Stimulated activated CD4-positive, alpha-beta T cell treated with anti-CD3 and anti-CD28 coated beads, Interleukin-1b, Interleukin-23, amount 100 ng/mL, for 24 hours (primary cell): Measurements from ENCODE around the gene ABHD12.
"Not testable (repeated sequence)": the region's sequence is repeated elsewhere in the genome, so short reads cannot be mapped to it uniquely, and the experiment has no call there.

Experiments
- DNase-seq, 4 experiments: peaks; one replicate each; pipeline ENCODE4 v3.0.0-alpha.2; 2020; ENCODE audit warnings: low read depth in 4 of 4, low spot score in 1 of 4

The ABHD12 gene

GRCh38 chr20:25355011-25355595, 35.5 kb downstream of the ABHD12 start:
- DNase-seq, result no peak

- DNase-seq, result no peak
Measured at GRCh38 chr20:25353747-25354705, 36.6 kb downstream of the ABHD12 start.

- DNase-seq, result no peak
Measured at GRCh38 chr20:25353353-25353746, 37.3 kb downstream of the ABHD12 start.

GRCh38 chr20:25352746-25353145, 37.9 kb downstream of the ABHD12 start:
- no peak for DNase-seq

GRCh38 chr20:25351024-25351360, 39.6 kb downstream of the ABHD12 start:
- DNase-seq, result no peak

- DNase-seq, result no peak
Measured at GRCh38 chr20:25346349-25346748, 44.3 kb downstream of the ABHD12 start.

- no peak for DNase-seq
Measured at GRCh38 chr20:25345721-25346120, 44.9 kb downstream of the ABHD12 start.

- no peak for DNase-seq
Measured at GRCh38 chr20:25344634-25345033, 46.0 kb downstream of the ABHD12 start.

- no peak for DNase-seq
Measured at GRCh38 chr20:25341716-25342680, 48.6 kb downstream of the ABHD12 start.

GRCh38 chr20:25340380-25340779, 50.3 kb downstream of the ABHD12 start:
- DNase-seq, result no peak

GRCh38 chr20:25339608-25340007, 51.0 kb downstream of the ABHD12 start:
- DNase-seq, result no peak

GRCh38 chr20:25338112-25339023, 52.3 kb downstream of the ABHD12 start:
- no peak for DNase-seq

- DNase-seq, result no peak
Measured at GRCh38 chr20:25336561-25337422, 53.8 kb downstream of the ABHD12 start.

- not testable (repeated sequence) for DNase-seq
Measured at GRCh38 chr20:25334972-25335371, 55.7 kb downstream of the ABHD12 start.

GRCh38 chr20:25328954-25329498, 61.6 kb downstream of the ABHD12 start:
- DNase-seq, result no peak

GRCh38 chr20:25327521-25328235, 63.0 kb downstream of the ABHD12 start:
- DNase-seq, result no peak

GRCh38 chr20:25325997-25326396, 64.6 kb downstream of the ABHD12 start:
- no peak for DNase-seq

GRCh38 chr20:25325073-25325472, 65.6 kb downstream of the ABHD12 start:
- DNase-seq, result no peak

GRCh38 chr20:25324412-25324811, 66.2 kb downstream of the ABHD12 start:
- DNase-seq, result no peak
